ENCODE data around the gene MYL12B.

DNA sequence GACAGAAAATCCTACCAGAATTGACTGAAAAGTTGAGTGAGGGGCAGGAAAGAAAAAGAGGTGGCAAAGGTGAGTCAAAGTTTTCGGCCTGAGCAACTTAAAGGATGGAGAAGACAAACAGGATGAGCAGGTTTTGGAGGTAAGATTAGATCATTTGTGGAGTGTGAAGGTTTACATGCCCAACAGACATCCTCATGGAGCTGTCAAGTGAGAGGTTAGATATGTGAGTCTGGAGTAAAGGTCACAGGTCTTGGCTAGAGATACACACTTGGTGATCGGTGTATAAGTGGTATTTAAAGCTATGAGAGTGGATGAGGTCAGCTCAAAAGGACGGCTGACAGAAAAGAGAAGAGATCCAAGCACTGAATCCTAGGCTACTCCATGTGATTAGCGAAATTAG is 25.5 kb upstream of the MYL12B start:
- no peak for TF ChIP-seq CTCF (IDR thresholded peaks at IDR 0.05)
- TF ChIP-seq POLR2AphosphoS5 (IDR thresholded peaks at IDR 0.05; ENCODE audit: insufficient read depth in 1 of 2, low read depth in 1 of 2), result no peak
- no peak for TF ChIP-seq POLR2A (IDR thresholded peaks at IDR 0.05)
